COR-L47 (cell line): ENCODE data around the gene GCFC2.
"Not testable (repeated sequence)": the region's sequence is repeated elsewhere in the genome, so short reads cannot be mapped to it uniquely, and the experiment has no call there.

Experiments
- DNase-seq: peaks from one replicate; lab custom pipeline; 2025; lab: John Stamatoyannopoulos, UW

The GCFC2 gene

DNA sequence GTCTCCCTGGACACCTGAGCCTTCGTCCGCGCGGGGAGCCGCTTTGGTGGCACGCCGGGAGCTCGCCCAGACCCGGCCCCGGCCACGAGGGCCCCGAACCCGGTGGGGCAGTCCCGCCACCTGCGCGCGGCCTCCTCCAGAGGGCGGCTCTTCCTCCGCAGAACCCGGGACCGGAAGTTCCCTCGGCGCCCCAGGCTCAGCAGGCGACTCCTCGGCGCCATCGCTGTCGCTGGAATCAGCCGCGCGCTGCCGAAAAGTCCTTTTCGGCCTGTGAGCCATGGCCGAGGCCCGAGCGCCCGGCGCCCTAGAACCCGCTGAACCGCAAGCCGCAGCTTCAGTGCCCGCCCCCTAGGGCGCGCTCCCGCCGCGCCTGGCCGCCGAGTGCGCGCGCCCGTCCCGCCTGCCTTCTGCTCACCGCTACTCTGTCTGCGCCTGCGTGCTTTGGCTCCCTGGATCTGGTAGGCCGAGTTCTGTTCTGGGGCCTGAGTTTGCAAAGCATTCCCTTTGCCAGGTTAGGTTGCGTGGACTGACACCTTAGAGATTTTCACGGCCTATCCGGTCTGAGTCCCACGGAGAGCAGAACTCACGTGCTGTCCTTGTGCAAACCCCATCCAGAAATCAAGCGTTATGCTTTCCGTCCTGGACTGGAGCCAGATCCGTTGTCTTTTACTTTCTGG, at the start of gene GCFC2:
TSS of gene GCFC2 (minus strand) at position 339 of the 677 bp plus-strand sequence. CDS start at position 279, 60 bp downstream.
- DNase-seq: peak; percentile 91

DNA sequence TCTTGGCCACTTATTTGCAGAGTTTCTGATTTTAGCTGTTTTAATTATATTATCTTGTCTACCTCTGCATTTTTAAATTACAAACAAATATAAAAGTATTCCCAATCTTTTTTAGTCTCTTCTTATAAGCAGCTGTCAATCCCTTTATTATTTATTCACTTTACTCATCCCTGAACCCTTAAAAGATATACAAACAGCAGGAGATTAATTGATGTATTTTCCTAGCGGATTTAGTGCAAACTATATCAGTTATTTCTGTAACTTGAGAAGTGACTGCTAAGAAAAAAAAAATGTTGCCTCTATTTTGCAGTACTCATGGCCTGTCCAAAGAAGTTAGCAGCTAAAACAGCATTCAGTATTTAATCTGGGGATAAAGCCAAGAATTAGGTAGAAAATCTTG, 42.1 kb upstream of the GCFC2 start:
- no peak for DNase-seq

DNA sequence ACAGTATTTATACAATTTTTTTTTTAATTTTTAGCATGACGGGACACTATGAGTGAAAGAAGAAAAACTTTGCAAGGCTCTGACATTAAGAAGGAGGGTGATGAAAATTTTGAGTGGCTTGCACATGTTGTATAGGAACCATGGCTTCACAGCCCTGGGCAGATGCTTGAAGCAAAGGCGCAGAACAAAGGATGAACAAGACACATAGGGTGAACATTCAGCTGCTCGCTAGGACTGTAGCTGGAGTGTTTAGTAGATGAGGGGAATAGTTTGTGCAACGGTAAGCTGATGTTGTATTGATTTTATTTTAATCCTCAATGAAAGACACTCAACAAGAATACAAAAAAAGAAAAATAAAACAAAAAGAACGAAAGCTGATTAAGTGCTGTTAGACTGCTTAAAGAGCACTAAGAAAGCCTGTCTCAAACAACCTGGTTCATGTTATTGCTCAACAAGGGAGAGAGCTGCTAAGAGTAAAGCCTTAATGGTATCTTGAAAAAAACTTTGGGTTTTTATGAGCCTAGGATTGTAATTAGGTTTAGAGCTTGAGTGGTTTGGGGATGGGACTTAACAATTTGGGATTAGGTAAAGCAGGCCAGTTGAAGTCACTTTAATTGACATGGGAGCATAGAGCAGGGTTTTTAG, 41.2 kb upstream of the GCFC2 start:
- DNase-seq: no peak

DNA sequence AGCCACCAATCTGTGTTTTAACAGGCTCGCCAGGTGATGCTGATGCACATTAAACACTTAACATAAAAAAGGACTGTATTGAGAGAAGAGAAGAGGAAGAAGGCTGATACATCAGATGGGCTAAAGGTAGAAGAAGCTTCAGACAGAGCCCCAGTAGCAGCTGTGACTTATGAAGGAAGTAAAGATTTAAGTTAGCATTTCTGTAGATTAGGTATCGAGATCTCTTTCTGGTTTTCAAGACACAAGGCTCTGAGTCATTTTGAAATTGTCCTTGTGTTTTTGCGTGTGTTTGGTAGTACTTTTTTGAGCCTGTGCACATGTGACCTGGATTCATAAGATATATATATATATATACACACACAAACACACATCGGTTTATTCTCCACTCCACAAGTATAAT, 40.6 kb upstream of the GCFC2 start:
- DNase-seq: no peak

DNA sequence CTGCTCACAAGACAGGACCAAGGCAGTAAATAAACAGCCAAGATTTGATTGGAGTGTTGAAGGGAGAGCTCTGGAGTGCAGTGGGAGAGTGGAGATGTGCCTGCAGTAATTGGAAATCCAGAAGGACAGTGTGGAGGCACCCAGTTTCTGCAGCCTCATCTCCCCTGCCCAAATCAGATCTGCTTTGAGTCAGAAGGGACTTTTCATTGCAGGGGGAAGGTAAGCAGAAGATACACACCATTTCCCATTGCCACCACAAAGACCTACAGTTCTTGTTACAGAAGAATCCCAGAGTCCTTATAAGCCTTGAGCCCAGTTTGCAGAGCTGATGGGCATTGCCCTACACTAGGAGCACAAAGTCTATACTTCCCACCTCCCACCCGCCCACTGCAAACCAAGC, 27.2 kb upstream of the GCFC2 start:
- no peak for DNase-seq

DNA sequence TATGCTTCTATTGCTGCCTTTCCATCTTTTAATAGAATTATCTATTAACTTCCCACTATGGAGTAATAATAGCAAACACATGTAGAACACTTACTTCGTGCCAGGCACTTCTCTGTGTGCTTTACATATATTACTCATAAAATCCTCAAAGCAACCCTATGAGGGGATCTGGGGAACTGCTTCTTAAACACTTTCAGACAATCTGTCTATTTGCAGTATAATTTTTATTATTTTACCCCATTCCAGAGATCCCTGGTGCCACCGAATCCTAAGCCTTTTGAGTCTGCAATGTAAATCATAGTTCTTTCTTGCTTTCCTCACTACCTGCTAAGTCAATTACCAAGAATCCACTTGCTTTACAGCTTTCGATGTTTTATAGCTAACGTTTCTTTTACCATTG, 25.6 kb upstream of the GCFC2 start:
- no peak for DNase-seq

- peak; percentile 4 for DNase-seq
These were observed 19.1 kb upstream of the GCFC2 start for GRCh38 chr2:75729861-75730260.

DNA sequence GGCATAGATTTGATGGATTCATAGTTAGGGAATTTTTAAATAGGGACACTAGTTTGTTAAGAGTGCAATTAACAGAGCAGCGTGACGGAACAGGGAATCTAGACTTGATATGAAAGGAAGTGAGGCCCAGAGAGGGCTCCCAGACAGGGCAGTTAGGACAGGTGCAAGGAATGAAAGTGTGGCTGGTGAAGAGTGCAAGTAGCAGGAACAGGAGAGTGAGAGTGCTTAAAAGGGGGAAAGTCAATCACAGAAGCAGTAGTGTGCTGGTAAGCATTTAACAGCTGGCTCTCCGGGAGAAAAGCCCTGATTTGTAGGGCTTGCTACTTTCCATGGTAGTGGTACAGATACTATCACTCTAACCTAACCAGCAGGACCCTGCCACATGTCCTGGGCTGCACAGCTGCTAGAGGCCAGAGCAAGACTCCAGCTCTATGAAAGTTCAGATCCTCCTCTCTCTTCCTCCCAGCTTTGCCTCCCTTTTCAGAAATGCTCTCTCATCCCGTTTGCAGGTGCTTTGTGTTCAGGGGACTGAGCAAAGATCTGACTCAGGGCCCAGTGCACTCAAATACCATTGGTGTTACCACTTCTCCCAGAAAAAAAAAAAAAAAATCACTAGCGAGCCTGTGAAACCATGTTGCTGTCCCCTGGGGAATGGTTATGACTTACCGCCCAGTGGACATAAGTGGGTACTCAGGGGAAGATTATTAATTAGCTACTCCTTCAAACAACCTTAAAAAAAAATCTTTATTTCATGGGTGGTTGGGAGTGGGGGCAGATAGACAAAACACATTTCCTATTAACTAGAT, 18.1 kb upstream of the GCFC2 start:
- no peak for DNase-seq

- DNase-seq: no peak
These were observed 12.0 kb upstream of the GCFC2 start for GRCh38 chr2:75722687-75723086.

DNA sequence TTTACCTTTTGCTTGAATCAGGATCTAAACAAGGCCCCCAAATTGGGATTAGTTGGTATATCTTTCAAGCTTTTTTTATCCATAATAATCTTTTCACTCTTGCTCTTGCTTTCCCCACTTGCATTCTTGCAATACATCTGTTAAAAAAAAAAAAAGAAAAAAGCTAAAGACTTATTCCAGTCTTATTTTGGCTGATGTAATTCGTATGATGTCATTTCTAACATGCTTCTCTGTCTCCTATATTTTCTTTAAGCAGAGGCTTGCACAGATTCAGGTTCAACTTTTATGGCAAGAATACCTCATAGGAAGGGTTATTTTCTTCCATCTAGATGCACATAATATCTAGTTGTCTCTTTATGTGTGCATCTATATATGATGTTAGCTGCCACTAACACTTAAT, 9.8 kb upstream of the GCFC2 start:
- no peak for DNase-seq

GRCh38 chr2:75719616-75720015, 8.9 kb upstream of the GCFC2 start:
- DNase-seq: no peak

GRCh38 chr2:75716406-75716805, 5.7 kb upstream of the GCFC2 start:
- no peak for DNase-seq

DNA sequence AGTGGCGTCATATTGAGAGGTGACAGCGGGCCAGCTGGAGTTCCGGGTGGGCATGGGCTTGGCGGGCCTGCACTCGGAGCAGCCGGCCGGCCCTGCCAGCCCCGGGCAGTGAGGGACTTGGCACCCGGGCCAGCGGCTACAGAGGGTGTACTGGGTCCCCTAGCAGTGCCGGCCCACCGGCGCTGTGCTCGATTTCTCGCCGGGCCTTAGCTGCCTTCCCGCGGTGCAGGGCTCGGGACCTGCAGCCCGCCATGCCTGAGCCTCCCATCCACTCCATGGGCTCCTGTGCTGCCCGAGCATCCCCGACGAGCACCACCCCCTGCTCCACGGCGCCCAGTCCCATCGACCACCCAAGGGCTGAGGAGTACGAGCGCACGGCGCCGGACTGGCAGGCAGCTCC, 875 bp upstream of the GCFC2 start:
- not testable (repeated sequence) for DNase-seq

- DNase-seq: no peak
These were observed 517 bp downstream of the GCFC2 start for GRCh38 chr2:75710220-75710576.

- DNase-seq: no peak
These were observed 1.4 kb downstream of the GCFC2 start for GRCh38 chr2:75709297-75709696.

DNA sequence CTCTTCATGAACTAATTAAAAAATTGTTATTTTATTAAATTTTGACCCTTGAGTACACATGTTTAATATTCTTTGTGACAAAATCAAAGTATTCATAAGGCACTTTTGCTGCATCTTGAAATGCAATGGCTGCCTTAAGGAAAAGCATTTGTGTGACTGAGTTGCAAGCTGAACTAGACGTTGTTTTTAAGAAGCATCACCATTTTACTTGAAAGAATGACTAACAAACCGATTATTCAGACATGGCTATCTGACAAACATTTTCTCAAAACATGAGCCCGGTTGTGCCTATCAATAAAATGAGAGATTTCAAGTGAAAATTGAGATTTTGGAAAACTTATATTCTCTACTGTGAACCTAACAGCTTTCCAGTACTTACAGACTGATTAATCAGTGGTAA, 2.8 kb downstream of the GCFC2 start:
- DNase-seq: no peak

GRCh38 chr2:75705921-75706320, 4.8 kb downstream of the GCFC2 start:
- DNase-seq: no peak

DNA sequence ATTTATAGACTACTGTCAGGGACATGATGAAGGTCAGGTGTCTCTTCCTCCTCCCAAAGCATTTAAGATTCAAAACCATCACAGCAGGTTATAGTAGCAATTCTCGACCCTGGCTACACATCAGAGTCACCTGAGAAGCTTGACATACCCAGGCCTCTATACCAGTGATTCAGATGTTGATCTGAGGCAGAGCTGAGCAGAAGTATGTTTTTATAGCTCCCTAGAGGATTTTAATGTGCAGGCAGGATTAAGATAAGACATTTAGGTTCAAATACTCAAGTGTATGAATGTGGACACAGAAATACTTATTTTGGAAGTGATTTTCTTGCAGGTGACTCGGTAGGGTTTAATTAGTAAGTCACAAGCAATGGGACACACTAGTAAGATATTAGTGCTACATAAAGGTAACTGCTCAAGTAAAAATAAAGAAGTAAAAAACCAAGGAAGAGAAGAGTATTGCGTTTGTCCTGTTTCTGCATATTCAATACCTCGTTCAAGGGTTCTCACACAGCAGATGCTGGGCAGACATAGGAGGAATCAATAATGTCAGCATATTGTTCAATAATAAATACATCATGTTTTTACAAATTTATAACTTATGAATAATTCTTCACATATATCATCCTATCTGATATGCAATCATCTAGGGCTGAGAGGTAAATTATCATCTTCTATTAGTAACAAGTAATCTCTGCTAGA, 7.0 kb downstream of the GCFC2 start:
- DNase-seq: no peak

- DNase-seq: no peak
These were observed 8.1 kb downstream of the GCFC2 start for GRCh38 chr2:75702593-75702992.

- no peak for DNase-seq
These were observed 11.8 kb downstream of the GCFC2 start for GRCh38 chr2:75698918-75699317.

DNA sequence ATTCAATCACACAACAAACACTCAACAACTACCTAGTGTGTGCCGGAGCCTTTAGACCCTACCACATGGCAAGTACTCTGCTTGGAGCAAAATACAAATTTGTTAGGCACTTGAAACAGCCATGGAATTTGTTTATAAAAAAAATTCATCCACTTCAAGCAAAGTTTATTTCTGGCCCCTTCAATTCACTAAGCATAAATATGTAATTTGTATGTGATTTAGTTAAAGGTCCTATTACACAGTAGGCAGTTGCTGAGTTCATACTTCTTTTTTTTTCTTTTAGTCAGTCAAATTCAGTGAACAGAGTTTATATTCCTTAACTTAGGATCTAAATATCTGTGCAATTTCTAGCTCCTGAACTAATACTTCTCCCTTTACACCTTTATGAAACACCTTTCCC, 22.5 kb downstream of the GCFC2 start:
- DNase-seq: no peak

- not testable (repeated sequence) for DNase-seq
These were observed 27.3 kb downstream of the GCFC2 start for GRCh38 chr2:75683430-75683829.

DNA sequence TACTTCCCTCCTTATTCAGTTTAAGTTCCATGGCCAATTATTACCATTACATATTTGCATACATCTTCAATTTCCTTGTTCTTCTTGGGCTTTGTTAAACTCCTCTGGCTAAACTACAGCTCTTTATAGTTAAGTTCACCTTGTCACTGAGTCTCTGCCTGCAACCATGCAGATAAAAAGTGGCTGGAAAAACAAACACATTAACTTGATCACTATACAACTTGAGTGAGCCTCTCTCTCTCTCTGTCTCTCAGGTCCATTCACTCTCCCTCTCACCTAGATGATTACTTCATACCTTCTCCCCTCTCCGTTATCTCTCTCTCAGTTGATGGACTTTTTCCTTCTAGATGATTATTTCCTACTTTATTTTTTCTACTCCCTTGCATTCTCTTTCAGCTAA, 30.3 kb downstream of the GCFC2 start:
- no peak for DNase-seq
